Trophoblast cell (in vitro differentiated cells and primary cell): Measurements from ENCODE around the gene LIG3.

Experiments
- DNase-seq, 2 donors: peaks; one replicate each; pipeline ENCODE4 v3.0.0-alpha.2; 2016
- H2AFZ ChIP-seq: 2 replicates; pipeline ENCODE4 v1.6.1; 2013; ENCODE audit warnings: low read length, moderate library complexity, mild to moderate bottlenecking; ENCODE audit not compliant: insufficient read depth, poor library complexity
- H2AK5ac ChIP-seq: 2 replicates; pipeline ENCODE4 v1.6.1; 2013; ENCODE audit warnings: mild to moderate bottlenecking, low read length
- H2BK120ac ChIP-seq: 2 replicates; pipeline ENCODE4 v1.6.1; 2013; ENCODE audit warnings: low read length, mild to moderate bottlenecking, moderate library complexity; ENCODE audit not compliant: insufficient read depth, poor library complexity
- H2BK12ac ChIP-seq: 2 replicates; pipeline ENCODE4 v1.6.1; 2013; ENCODE audit warnings: mild to moderate bottlenecking, low read length, moderate library complexity
- H2BK5ac ChIP-seq: 2 replicates; pipeline ENCODE4 v1.6.1; 2013; ENCODE audit warnings: low read length, low read depth, moderate library complexity, mild to moderate bottlenecking; ENCODE audit not compliant: poor library complexity
- H3K14ac ChIP-seq: 2 replicates; pipeline ENCODE4 v1.6.1; 2013; ENCODE audit warnings: mild to moderate bottlenecking, low read length
- H3K18ac ChIP-seq: 2 replicates; pipeline ENCODE4 v1.6.1; 2013; ENCODE audit warnings: mild to moderate bottlenecking, low read length
- H3K23ac ChIP-seq: 2 replicates; pipeline ENCODE4 v1.6.1; 2013; ENCODE audit warnings: low read length
- H3K27ac ChIP-seq: 2 replicates; pipeline ENCODE4 v1.5.1; 2013; ENCODE audit warnings: low read depth, mild to moderate bottlenecking, inconsistent platforms, low read length, moderate library complexity
- H3K27me3 ChIP-seq: 2 replicates; pipeline ENCODE4 v1.6.1; 2013; ENCODE audit warnings: inconsistent platforms, mild to moderate bottlenecking, low read length, moderate library complexity; ENCODE audit not compliant: insufficient read depth
- H3K36me3 ChIP-seq, 2 experiments: 1 replicate in 1 of 2; 2 replicates in 1 of 2; pipeline ENCODE4 v1.6.1; 2013; ENCODE audit warnings: low read length in 2 of 2, mild to moderate bottlenecking in 2 of 2, moderate library complexity in 1 of 2; ENCODE audit not compliant: insufficient read depth in 2 of 2, control insufficient read depth in 1 of 2
- H3K4ac ChIP-seq: 2 replicates; pipeline ENCODE4 v1.6.1; 2013; ENCODE audit warnings: low read depth, mild to moderate bottlenecking, low read length, moderate library complexity
- H3K4me1 ChIP-seq, 2 experiments: 1 replicate in 1 of 2; 2 replicates in 1 of 2; pipeline ENCODE4 v1.6.1; 2013; ENCODE audit warnings: low read length in 2 of 2, mild to moderate bottlenecking in 2 of 2, moderate library complexity in 1 of 2; ENCODE audit not compliant: insufficient read depth in 2 of 2, control insufficient read depth in 1 of 2
- H3K4me2 ChIP-seq: 2 replicates; pipeline ENCODE4 v1.6.1; 2013; ENCODE audit warnings: inconsistent platforms, mild to moderate bottlenecking, low read length, moderate library complexity
- H3K4me3 ChIP-seq: 2 replicates; pipeline ENCODE4 v1.5.1; 2013; ENCODE audit warnings: mild to moderate bottlenecking, low read depth, low read length, inconsistent platforms
- H3K79me1 ChIP-seq: one replicate; pipeline ENCODE4 v1.6.1; 2013; ENCODE audit warnings: low read length
- H3K79me2 ChIP-seq: 2 replicates; pipeline ENCODE4 v1.6.1; 2013; ENCODE audit warnings: low read length, mild to moderate bottlenecking; ENCODE audit not compliant: control insufficient read depth, insufficient read depth, poor library complexity
- H3K9ac ChIP-seq: 2 replicates; pipeline ENCODE4 v1.6.1; 2013; ENCODE audit warnings: mild to moderate bottlenecking, low read length
- H3K9me3 ChIP-seq: 2 replicates; pipeline ENCODE4 v1.6.1; 2013; ENCODE audit warnings: low read depth, mild to moderate bottlenecking, control low read depth, inconsistent platforms, low read length; ENCODE audit not compliant: insufficient read depth
- H4K12ac ChIP-seq: 2 replicates; pipeline ENCODE4 v1.6.1; 2013; ENCODE audit warnings: low read depth, mild to moderate bottlenecking, low read length, moderate library complexity
- H4K8ac ChIP-seq: 2 replicates; pipeline ENCODE4 v1.6.1; 2013; ENCODE audit warnings: low read depth, mild to moderate bottlenecking, low read length, moderate library complexity
- H4K91ac ChIP-seq: one replicate; pipeline ENCODE4 v1.6.1; 2013; ENCODE audit warnings: low read depth, mild to moderate bottlenecking, low read length, moderate library complexity
- WGBS: extraction: QIAGEN DNeasy Blood & Tissue Kit; methylation state at CpG from one replicate; pipeline ENCODE4 v1.1.7; 2013; ENCODE audit warnings: missing lambda C conversion rate; ENCODE audit not compliant: insufficient read length, insufficient coverage; ENCODE audit errors: extremely low coverage; 5-methylcytosine and 5-hydroxymethylcytosine counted together

The LIG3 gene

DNA sequence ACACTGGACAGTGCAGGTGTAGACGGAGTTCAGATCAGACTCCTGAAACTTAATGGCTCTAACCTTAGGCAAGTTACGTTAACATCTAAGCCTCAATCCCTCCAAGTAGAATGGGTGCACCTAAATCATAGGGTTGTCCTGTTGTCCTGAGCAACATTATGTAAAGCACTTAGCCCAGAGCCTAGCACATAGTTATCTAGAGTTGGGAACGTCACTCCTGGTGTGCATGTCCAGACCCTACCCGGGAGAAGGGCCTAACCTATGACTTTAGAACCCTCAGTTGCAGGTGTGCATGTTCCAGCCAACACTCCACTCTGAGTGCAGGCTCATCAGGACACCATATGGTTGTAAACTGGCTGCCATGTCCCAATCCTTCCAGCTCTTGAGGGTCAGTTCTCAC lies 26.0 kb downstream of the LIG3 start:
- Histone ChIP-seq H3K9me3 (no peaks in the 10 kb centered on the region), H3K18ac (no peak overlapping the region), H3K4me2 (no peak overlapping the region), H3K79me2 (no peaks in the 10 kb centered on the region), H3K14ac (no peak overlapping the region), H2BK120ac (no peak overlapping the region), H4K8ac (no peak overlapping the region), H3K27ac (no peak overlapping the region), H3K79me1 (no peaks in the 10 kb centered on the region), H2AK5ac (no peak overlapping the region), H3K27me3 (no peaks in the 10 kb centered on the region), H3K9ac (no peak overlapping the region), H4K91ac (no peak overlapping the region), H2AFZ (no peak overlapping the region), H3K23ac (no peak overlapping the region), H2BK12ac (no peak overlapping the region), H3K4me3 (no peak overlapping the region), H3K4ac (no peak overlapping the region), H3K4me1 (no peaks in the 10 kb centered on the region), H3K36me3 (peaks cover 29 to 37% of the 10 kb centered on the region in 2 experiments), H2BK5ac (no peak overlapping the region), H4K12ac (no peak overlapping the region)
- no peak for DNase-seq
- no CpG with 5 or more reads among the region's 4 CpGs for WGBS

DNA sequence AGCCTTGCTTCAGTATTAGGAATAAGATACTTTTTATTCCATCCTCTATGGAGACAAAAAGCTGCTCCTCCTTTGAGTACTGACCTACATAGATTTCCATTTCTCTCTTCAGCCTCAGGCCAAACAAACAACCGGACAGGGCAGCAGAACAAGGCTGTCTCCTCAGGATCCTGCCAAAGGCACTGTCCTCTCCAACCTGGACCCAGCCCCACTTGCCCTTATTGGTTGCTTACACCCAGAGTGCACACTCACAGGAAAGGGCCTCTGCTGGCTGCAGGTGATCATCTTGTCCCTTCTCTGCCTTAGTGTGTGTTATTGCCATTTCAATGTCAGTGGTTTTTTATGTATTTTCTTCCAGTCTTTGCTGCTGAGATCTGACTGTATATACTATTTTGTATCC lies 26.6 kb downstream of the LIG3 start:
- H4K12ac ChIP-seq, result no peak overlapping the region
- H4K8ac ChIP-seq, result no peak overlapping the region
- no peaks in the 10 kb centered on the region for H3K9me3 ChIP-seq
- no peak overlapping the region for H3K27ac ChIP-seq
- no peak overlapping the region for H2BK5ac ChIP-seq
- no peak overlapping the region for H2AFZ ChIP-seq
- H2BK120ac ChIP-seq, result no peak overlapping the region
- no peaks in the 10 kb centered on the region for H3K27me3 ChIP-seq
- H3K4me1 ChIP-seq, result peaks cover 5 to 6% of the 10 kb centered on the region in 2 experiments
- no peaks in the 10 kb centered on the region for H3K79me1 ChIP-seq
- no peaks in the 10 kb centered on the region for H3K79me2 ChIP-seq
- no CpG with 5 or more reads among the region's 1 CpG for WGBS
- H3K4me3 ChIP-seq, result no peak overlapping the region
- H2BK12ac ChIP-seq, result no peak overlapping the region
- peak in 1 of 2 donors; percentile 5 for DNase-seq
- H2AK5ac ChIP-seq, result no peak overlapping the region
- H3K4ac ChIP-seq, result no peak overlapping the region
- no peak overlapping the region for H3K14ac ChIP-seq
- no peak overlapping the region for H3K18ac ChIP-seq
- no peak overlapping the region for H3K23ac ChIP-seq
- H3K9ac ChIP-seq, result no peak overlapping the region
- peaks cover 27 to 34% of the 10 kb centered on the region in 2 experiments for H3K36me3 ChIP-seq
- no peak overlapping the region for H3K4me2 ChIP-seq
- H4K91ac ChIP-seq, result no peak overlapping the region

DNA sequence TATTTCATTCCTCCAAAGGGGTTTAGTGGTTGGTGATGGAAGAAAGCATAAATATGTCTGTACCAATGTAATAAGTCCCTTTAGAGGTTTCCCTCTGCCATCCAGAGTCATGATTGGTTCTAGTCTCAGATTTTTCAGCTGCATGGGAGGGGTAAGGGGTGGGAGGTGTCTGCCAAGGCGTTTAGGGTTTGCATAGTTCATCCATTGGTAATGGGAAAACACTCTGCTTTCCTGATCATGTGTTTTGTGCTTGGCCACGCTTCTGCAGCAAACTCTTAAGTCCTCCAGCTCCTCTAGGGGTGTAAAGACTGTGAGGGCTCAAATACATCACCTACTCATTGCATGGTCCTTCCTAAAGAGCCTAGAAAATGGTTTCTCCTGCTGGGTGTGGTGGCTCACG lies 29.8 kb downstream of the LIG3 start:
- Histone ChIP-seq H4K91ac (no peak overlapping the region), H3K4me1 (peaks cover 6 to 7% of the 10 kb centered on the region in 2 experiments), H2BK12ac (no peak overlapping the region), H3K14ac (no peak overlapping the region), H3K27ac (no peak overlapping the region), H3K9ac (no peak overlapping the region), H3K36me3 (peaks cover 6 to 8% of the 10 kb centered on the region in 2 experiments), H2AK5ac (no peak overlapping the region), H3K4me3 (no peak overlapping the region), H4K8ac (no peak overlapping the region), H3K9me3 (no peaks in the 10 kb centered on the region), H2BK120ac (no peak overlapping the region), H4K12ac (no peak overlapping the region), H3K4ac (no peak overlapping the region), H3K4me2 (no peak overlapping the region), H3K23ac (no peak overlapping the region), H3K79me1 (no peaks in the 10 kb centered on the region), H3K18ac (no peak overlapping the region), H2AFZ (no peak overlapping the region), H3K27me3 (no peaks in the 10 kb centered on the region), H3K79me2 (no peaks in the 10 kb centered on the region), H2BK5ac (no peak overlapping the region)
- no peak for DNase-seq
- no CpG with 5 or more reads among the region's 3 CpGs for WGBS

DNA sequence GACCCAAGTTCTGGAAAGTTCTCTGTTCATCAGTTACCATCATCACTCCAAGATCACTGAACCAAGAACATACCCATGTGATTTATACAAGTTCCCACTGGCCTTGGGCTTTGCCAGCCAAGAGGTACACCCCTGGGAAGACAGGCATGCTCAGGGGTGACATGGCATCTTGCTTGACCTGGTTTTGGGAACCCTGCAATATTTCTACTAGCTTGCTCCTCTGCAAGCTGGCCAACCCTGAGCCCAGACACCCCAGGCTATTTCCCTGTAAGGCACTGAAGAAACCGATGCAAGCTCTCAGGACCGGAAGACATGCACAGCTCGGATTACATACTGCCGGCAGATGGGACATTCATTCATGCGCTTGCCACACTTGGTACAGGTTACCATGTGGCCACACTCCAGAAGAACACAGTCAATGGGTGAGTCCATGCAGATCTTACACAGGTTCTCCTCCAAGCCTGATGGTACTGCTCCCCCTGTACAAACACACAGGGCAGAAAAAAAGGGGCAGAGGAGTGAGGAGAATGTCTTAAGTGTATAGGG lies 31.4 kb downstream of the LIG3 start:
- Histone ChIP-seq H3K4me2 (no peak overlapping the region), H4K12ac (no peak overlapping the region), H3K9me3 (no peaks in the 10 kb centered on the region), H2BK12ac (no peak overlapping the region), H3K79me2 (no peaks in the 10 kb centered on the region), H3K23ac (no peak overlapping the region), H3K18ac (no peak overlapping the region), H3K27ac (no peak overlapping the region), H3K9ac (no peak overlapping the region), H3K4ac (no peak overlapping the region), H3K4me1 (peaks cover 6 to 7% of the 10 kb centered on the region in 2 experiments), H4K8ac (no peak overlapping the region), H3K79me1 (no peaks in the 10 kb centered on the region), H3K14ac (no peak overlapping the region), H3K27me3 (no peaks in the 10 kb centered on the region), H2AFZ (no peak overlapping the region), H4K91ac (no peak overlapping the region), H3K4me3 (no peak overlapping the region), H2BK120ac (no peak overlapping the region), H2AK5ac (no peak overlapping the region), H2BK5ac (no peak overlapping the region), H3K36me3 (peaks cover 8 to 10% of the 10 kb centered on the region in 2 experiments)
- no CpG with 5 or more reads among the region's 5 CpGs for WGBS
- no peak for DNase-seq
